OCI-LY7 (cell line): ENCODE data around the gene DNAJA3.

Source experiments
- CTCF ChIP-seq: fragments of 200-600 bp; sonication (generic); conservative IDR thresholded peaks from 2 replicates; pipeline ENCODE4 v1.5.1; 2014; ENCODE audit warnings: mild to moderate bottlenecking, antibody characterized with exemption, low read length, moderate library complexity, mixed read lengths
- EZH2phosphoT487 ChIP-seq: fragments of 200-600 bp; sonication (generic); IDR thresholded peaks from 2 replicates; pipeline ENCODE4 v1.6.1; 2018; ENCODE audit warnings: low read depth, borderline replicate concordance, mild to moderate bottlenecking, mixed run types, antibody characterized with exemption, low read length, moderate library complexity, mixed read lengths

DNA sequence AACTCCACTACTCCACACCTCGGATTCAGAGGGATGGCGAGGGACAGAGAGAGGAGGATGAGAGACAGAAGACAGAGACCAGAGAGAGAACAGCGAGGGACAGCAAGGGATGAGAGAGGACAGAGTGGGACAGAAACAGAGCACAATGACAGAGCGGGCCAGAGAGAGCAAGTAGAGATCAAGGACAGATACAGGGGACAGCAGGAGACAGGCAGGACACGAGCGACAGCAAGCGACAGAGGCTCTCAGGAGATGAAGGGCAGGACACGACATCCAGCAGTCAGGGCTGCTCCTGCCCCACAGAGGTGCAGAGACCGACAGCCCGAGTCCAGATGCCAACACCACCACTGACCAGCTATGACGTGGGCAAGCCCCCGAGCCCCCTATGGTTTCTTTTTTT is 24.2 kb upstream of the DNAJA3 start:
- TF ChIP-seq CTCF: no peak
- TF ChIP-seq EZH2phosphoT487: no peak
